HCT116 (cell line): ENCODE results near the gene REST.

Source experiments
- ATF3 ChIP-seq: IDR thresholded peaks from 2 replicates; pipeline ENCODE4 v1.6.1; 2012
- POLR2A ChIP-seq: IDR thresholded peaks from 2 replicates; pipeline ENCODE4 v1.7.0; 2011; ENCODE audit warnings: borderline replicate concordance; ENCODE audit not compliant: insufficient read depth, insufficient read length; ENCODE audit errors: extremely low read depth
- POLR2AphosphoS5 ChIP-seq: IDR thresholded peaks from 2 replicates; pipeline ENCODE4 v1.6.1; 2011; ENCODE audit warnings: mild to moderate bottlenecking, low read depth, low read length, moderate library complexity
- REST ChIP-seq: IDR thresholded peaks from 2 replicates; pipeline ENCODE4 v1.6.1; 2012; ENCODE audit warnings: low read depth
- SP1 ChIP-seq: IDR thresholded peaks from 2 replicates; pipeline ENCODE4 v1.6.1; 2012; ENCODE audit warnings: low read depth
- SRF ChIP-seq: IDR thresholded peaks from 2 replicates; pipeline ENCODE4 v1.6.1; 2012; ENCODE audit warnings: low read depth
- ZNF274 ChIP-seq: fragments of 200-500 bp; sonication (Bioruptor generic); IDR thresholded peaks from 2 replicates; pipeline ENCODE4 v1.6.1; 2014; ENCODE audit warnings: mild to moderate bottlenecking, low read depth, low read length, inconsistent platforms
- TF ChIP-seq, protein P1 (sequence below), 3 experiments: fragments of 200-600 bp in 1 of 3; sonication (generic) in 1 of 3; IDR thresholded peaks in 2 of 3; conservative IDR thresholded peaks in 1 of 3; 2 replicates each; pipeline ENCODE4 v1.5.1; 2012 to 2017; ENCODE audit warnings: low read depth in 2 of 3, low read length in 2 of 3, antibody characterized with exemption in 1 of 3, borderline replicate concordance in 1 of 3, control low read depth in 1 of 3, mild to moderate bottlenecking in 1 of 3, mixed read lengths in 1 of 3, mixed run types in 1 of 3, moderate library complexity in 1 of 3; ENCODE audit not compliant: insufficient read depth in 1 of 3
- TF ChIP-seq, protein P2 (sequence below): IDR thresholded peaks from 2 replicates; pipeline ENCODE4 v1.6.1; 2012

DNA sequence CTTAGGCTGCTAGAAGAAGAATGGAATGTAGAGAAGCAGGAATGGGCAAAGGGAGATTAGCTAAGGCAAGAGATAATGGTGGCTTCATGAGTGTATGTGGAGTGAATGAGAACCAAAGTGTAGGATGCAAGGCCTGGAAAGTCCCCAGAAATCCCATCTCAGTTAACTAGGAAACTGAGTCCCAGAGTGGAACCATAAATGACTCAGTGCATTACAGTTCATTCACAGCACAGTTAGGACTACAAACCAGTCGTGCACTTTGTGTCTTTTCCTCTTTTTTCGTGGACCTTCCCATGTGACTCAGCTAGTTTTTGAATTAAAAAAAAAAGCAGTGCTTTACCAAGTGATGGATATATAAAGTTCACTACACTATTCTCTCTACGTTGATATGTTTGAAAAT lies 27.7 kb upstream of the REST start:
- no peak for TF ChIP-seq REST
- TF ChIP-seq, protein P1, sequence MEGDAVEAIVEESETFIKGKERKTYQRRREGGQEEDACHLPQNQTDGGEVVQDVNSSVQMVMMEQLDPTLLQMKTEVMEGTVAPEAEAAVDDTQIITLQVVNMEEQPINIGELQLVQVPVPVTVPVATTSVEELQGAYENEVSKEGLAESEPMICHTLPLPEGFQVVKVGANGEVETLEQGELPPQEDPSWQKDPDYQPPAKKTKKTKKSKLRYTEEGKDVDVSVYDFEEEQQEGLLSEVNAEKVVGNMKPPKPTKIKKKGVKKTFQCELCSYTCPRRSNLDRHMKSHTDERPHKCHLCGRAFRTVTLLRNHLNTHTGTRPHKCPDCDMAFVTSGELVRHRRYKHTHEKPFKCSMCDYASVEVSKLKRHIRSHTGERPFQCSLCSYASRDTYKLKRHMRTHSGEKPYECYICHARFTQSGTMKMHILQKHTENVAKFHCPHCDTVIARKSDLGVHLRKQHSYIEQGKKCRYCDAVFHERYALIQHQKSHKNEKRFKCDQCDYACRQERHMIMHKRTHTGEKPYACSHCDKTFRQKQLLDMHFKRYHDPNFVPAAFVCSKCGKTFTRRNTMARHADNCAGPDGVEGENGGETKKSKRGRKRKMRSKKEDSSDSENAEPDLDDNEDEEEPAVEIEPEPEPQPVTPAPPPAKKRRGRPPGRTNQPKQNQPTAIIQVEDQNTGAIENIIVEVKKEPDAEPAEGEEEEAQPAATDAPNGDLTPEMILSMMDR (IDR thresholded peaks at IDR 0.05 in 2 of 3, conservative IDR thresholded peaks at IDR 0.05 in 1 of 3; ENCODE audit: borderline replicate concordance in 1 of 3, insufficient read depth in 1 of 3, low read depth in 2 of 3, low read length in 2 of 3) = no peak
- TF ChIP-seq SP1 = no peak
- no peak for TF ChIP-seq POLR2AphosphoS5
- TF ChIP-seq POLR2A = no peak
- no peak for TF ChIP-seq ZNF274
- TF ChIP-seq, protein P2, sequence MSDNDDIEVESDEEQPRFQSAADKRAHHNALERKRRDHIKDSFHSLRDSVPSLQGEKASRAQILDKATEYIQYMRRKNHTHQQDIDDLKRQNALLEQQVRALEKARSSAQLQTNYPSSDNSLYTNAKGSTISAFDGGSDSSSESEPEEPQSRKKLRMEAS = no peak
- TF ChIP-seq ATF3 = no peak
- no peak for TF ChIP-seq SRF
